Hepatocyte (in vitro differentiated cells): ENCODE data around the gene TBX3. TPM values are rescaled to one million over a fixed set of nuclear protein-coding genes. Genes with fewer than 3 reads are reported as not detected.

Experiments used
- polyA plus RNA-seq: library from polyadenylated mRNA; unstranded; fragments of >200 nt; fragmentation: Nextera tagmentation; extraction: Ambion mirVana; gene quantifications from 2 replicates; pipeline ENCODE4 v1.2.1, GENCODE V29; 2016
- small RNA-seq: library from RNA; depleted of rRNA; stranded (forward); fragments of <200 nt; gene quantifications from one replicate; pipeline ENCODE3, GENCODE V24; 2014
- total RNA-seq: library from RNA; depleted of rRNA; stranded (reverse); fragments of >200 nt; gene quantifications from 2 replicates; pipeline ENCODE4 v1.2.3, GENCODE V29; 2014

The TBX3 gene
- total and polyA plus RNA-seq, 2 experiments from 2014 or later: 109 to 133 TPM

Small RNAs within 50 kb of the gene (small RNA-seq; reads per million reads assigned to genes)
- gene RF00019: not detected
